Prostate gland (tissue), 2 donors: ENCODE measurements around the gene CCDC154.

Experiments
- CTCF ChIP-seq, 4 experiments: fragments of 200-600 bp in 2 of 4; fragments of 450-650 bp in 2 of 4; sonication (generic) in 2 of 4; IDR thresholded peaks; 1 replicate in 3 of 4; 2 replicates in 1 of 4; pipeline ENCODE4 v1.5.1; 2016 to 2019; ENCODE audit warnings: antibody characterized with exemption in 4 of 4, mild to moderate bottlenecking in 2 of 4, moderate library complexity in 2 of 4
- POLR2A ChIP-seq: fragments of 450-650 bp; IDR thresholded peaks from one replicate; pipeline ENCODE4 v1.6.1; 2016; ENCODE audit warnings: antibody characterized with exemption, mild to moderate bottlenecking
- POLR2AphosphoS5 ChIP-seq: sonication (generic); formaldehyde crosslinking; IDR thresholded peaks from one replicate; pipeline ENCODE4 v1.6.1; 2017; ENCODE audit warnings: antibody characterized with exemption

- no peak for TF ChIP-seq CTCF (IDR thresholded peaks at IDR 0.05)
- no peak for TF ChIP-seq POLR2A
- no peak for TF ChIP-seq POLR2AphosphoS5
Observed at GRCh38 chr16:1398351-1398750, 46.0 kb downstream of the CCDC154 start.
